Measurements from ENCODE around the gene PSMG3. TPM values are rescaled to one million over a fixed set of nuclear protein-coding genes. Genes with fewer than 3 reads are reported as not detected.

The PSMG3 gene
- total and polyA plus RNA-seq, 2 experiments from 2014 or later = 32.7 to 41.2 TPM

GRCh38 chr7:1561036-1561940 is 8.5 kb downstream of the PSMG3 start:
- H3K9me3 ChIP-seq (ENCODE audit: low read depth) = no peaks in the 10 kb centered on the region
- no peak for DNase-seq (ENCODE audit: low read depth in 1 of 2, low spot score in 1 of 2)
- H3K27me3 ChIP-seq = no peaks in the 10 kb centered on the region
- H3K4me1 ChIP-seq (ENCODE audit: low read depth) = peaks cover 8% of the 10 kb centered on the region
- H3K27ac ChIP-seq = no peak overlapping the region
- no peaks in the 10 kb centered on the region for H3K36me3 ChIP-seq
- no peak overlapping the region for H3K4me3 ChIP-seq
- no peak for TF ChIP-seq CTCF (IDR thresholded peaks at IDR 0.05; ENCODE audit: low read depth, low read length)

GRCh38 chr7:1560620-1561031 is 9.2 kb downstream of the PSMG3 start:
- no peak for DNase-seq (ENCODE audit: low read depth in 1 of 2, low spot score in 1 of 2)
- no peak overlapping the region for H3K27ac ChIP-seq
- H3K36me3 ChIP-seq = no peaks in the 10 kb centered on the region
- TF ChIP-seq CTCF (IDR thresholded peaks at IDR 0.05; ENCODE audit: low read depth, low read length) = no peak
- no peaks in the 10 kb centered on the region for H3K9me3 ChIP-seq (ENCODE audit: low read depth)
- H3K27me3 ChIP-seq = no peaks in the 10 kb centered on the region
- peaks cover 13% of the 10 kb centered on the region for H3K4me1 ChIP-seq (ENCODE audit: low read depth)
- H3K4me3 ChIP-seq = no peak overlapping the region

GRCh38 chr7:1559626-1560590 is 9.9 kb downstream of the PSMG3 start:
- Histone ChIP-seq H3K27ac (no peak overlapping the region), H3K9me3 (ENCODE audit: low read depth) (no peaks in the 10 kb centered on the region), H3K36me3 (no peaks in the 10 kb centered on the region), H3K4me3 (no peak overlapping the region), H3K27me3 (no peaks in the 10 kb centered on the region), H3K4me1 (ENCODE audit: low read depth) (peaks cover 18% of the 10 kb centered on the region)
- no peak for DNase-seq (ENCODE audit: low read depth in 1 of 2, low spot score in 1 of 2)
- no peak for TF ChIP-seq CTCF (IDR thresholded peaks at IDR 0.05; ENCODE audit: low read depth, low read length)

- TF ChIP-seq CTCF (IDR thresholded peaks at IDR 0.05; ENCODE audit: low read depth, low read length) = no peak
- Histone ChIP-seq H3K36me3 (no peaks in the 10 kb centered on the region), H3K27ac (no peak overlapping the region), H3K9me3 (ENCODE audit: low read depth) (no peaks in the 10 kb centered on the region), H3K4me3 (no peak overlapping the region), H3K4me1 (ENCODE audit: low read depth) (peaks cover 18% of the 10 kb centered on the region), H3K27me3 (no peaks in the 10 kb centered on the region)
- no peak for DNase-seq (ENCODE audit: low read depth in 1 of 2, low spot score in 1 of 2)
These were observed 10.8 kb downstream of the PSMG3 start for GRCh38 chr7:1558841-1559625.

Measured in cardiac muscle cell (in vitro differentiated cells and primary cell).